ENCODE measurements around the gene SULT1C2. TPM values are rescaled to one million over a fixed set of nuclear protein-coding genes. Genes with fewer than 3 reads are reported as not detected.

SULT1C2 gene
- total RNA-seq, 2 donors from 2014 or later: 1.8 TPM; not detected in 1

- Histone ChIP-seq H3K4me3 (no peak overlapping the region), H3K36me3 (no peaks in the 10 kb centered on the region), H3K27ac (peak overlapping the region in 1 of 2 donors; percentile 76), H3K27me3 (replicated peaks; ENCODE audit: insufficient read depth) (no peaks in the 10 kb centered on the region), H3K9me3 (no peaks in the 10 kb centered on the region), H3K4me1 (replicated peaks) (no peaks in the 10 kb centered on the region)
- no peak for DNase-seq (ENCODE audit: low spot score)
- WGBS: 97% methylated on average over 5 of the region's 5 CpGs
- intact Hi-C loops (cut with DNase I): no loop called here
- TF ChIP-seq POLR2A (IDR thresholded peaks at IDR 0.05): no peak
- no peak for TF ChIP-seq POLR2AphosphoS5 (IDR thresholded peaks at IDR 0.05)
- no peak for TF ChIP-seq CTCF (IDR thresholded peaks at IDR 0.05)
Measured at GRCh38 chr2:108270768-108271506, 17.8 kb upstream of the SULT1C2 start.

- Histone ChIP-seq H3K27ac (peak overlapping the region; percentile 54 to 76), H3K36me3 (no peaks in the 10 kb centered on the region), H3K4me3 (no peak overlapping the region), H3K27me3 (replicated peaks; ENCODE audit: insufficient read depth) (no peaks in the 10 kb centered on the region), H3K4me1 (replicated peaks) (no peaks in the 10 kb centered on the region), H3K9me3 (no peaks in the 10 kb centered on the region)
- peak; percentile 39 for DNase-seq (ENCODE audit: low spot score)
- 38% methylated on average over 7 of the region's 7 CpGs for WGBS
- intact Hi-C loops (cut with DNase I): no loop called here
- TF ChIP-seq CTCF (IDR thresholded peaks at IDR 0.05) (no peak), POLR2A (IDR thresholded peaks at IDR 0.05) (no peak), POLR2AphosphoS5 (IDR thresholded peaks at IDR 0.05) (peak; percentile 86)
Measured at GRCh38 chr2:108271691-108272253, 16.9 kb upstream of the SULT1C2 start.

DNA sequence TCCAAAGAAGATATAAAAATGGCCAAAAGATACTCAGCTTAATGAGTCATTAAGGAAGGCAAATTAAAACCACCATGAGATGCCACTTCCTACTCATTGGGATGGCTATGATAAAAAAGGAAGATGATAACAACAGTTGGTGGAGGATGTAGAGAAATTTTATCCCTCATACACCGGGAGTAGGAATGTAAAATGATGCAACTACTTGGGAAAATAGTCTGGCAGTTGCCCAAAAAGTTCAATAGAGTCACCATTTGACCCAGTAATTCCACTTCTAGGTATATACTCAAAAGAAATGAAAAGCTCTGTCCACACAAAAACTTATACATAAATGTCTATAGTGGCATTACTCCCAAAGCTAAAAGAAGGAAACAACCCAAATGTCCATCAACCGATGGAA is 10.1 kb upstream of the SULT1C2 start:
- intact Hi-C loops (cut with DNase I): no loop called here
- no peaks in the 10 kb centered on the region for H3K4me1 ChIP-seq (replicated peaks)
- H3K4me3 ChIP-seq: no peak overlapping the region
- H3K9me3 ChIP-seq: no peaks in the 10 kb centered on the region
- H3K36me3 ChIP-seq: no peaks in the 10 kb centered on the region
- no peak overlapping the region for H3K27ac ChIP-seq
- 82% methylated on average over 2 of the region's 2 CpGs for WGBS
- DNase-seq (ENCODE audit: low spot score): no peak
- H3K27me3 ChIP-seq (replicated peaks; ENCODE audit: insufficient read depth): no peaks in the 10 kb centered on the region
- TF ChIP-seq CTCF (IDR thresholded peaks at IDR 0.05): no peak

DNA sequence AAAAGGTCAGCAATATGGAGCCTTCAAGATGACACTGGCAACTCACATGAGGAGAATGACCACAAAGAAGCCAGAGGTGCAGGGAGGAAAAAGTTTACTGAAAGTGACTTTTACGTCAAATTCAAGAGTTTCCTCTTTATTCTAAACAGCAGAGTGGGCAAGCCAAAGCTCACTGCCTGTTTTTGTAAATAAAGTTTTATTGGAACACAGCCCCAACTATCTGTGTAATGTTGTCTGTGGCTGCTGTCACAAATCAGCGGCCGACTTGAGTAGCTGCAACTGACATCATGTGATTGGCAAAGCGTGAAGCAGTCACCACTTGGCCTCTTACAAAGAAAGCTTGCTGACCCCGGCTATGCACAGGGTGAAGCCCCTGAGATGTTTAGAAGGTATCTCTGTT is 9.2 kb upstream of the SULT1C2 start:
- DNase-seq (ENCODE audit: low spot score): no peak

More for the DNA sequence above, 9.2 kb upstream of the SULT1C2 start:
- no peaks in the 10 kb centered on the region for H3K36me3 ChIP-seq
- H3K27ac ChIP-seq: no peak overlapping the region
- intact Hi-C loops (cut with DNase I): no loop called here
- WGBS: 88% methylated on average over 5 of the region's 5 CpGs
- TF ChIP-seq CTCF (IDR thresholded peaks at IDR 0.05) (no peak), POLR2AphosphoS5 (IDR thresholded peaks at IDR 0.05) (no peak), POLR2A (IDR thresholded peaks at IDR 0.05) (no peak)
- no peak overlapping the region for H3K4me3 ChIP-seq
- no peaks in the 10 kb centered on the region for H3K9me3 ChIP-seq
- no peaks in the 10 kb centered on the region for H3K4me1 ChIP-seq (replicated peaks)
- H3K27me3 ChIP-seq (replicated peaks; ENCODE audit: insufficient read depth): no peaks in the 10 kb centered on the region

Measured in prostate gland (tissue), 2 donors.